HG02840 (cell line): Measurements from ENCODE around the gene TFEB.

ENCODE experiments used
- ATAC-seq: cut with Tn5 transposase; IDR thresholded peaks from one replicate; pipeline ENCODE4 v1.9.1; 2021; ENCODE audit warnings: mild to moderate bottlenecking, moderate library complexity, moderate number of reproducible peaks; ENCODE audit not compliant: unreplicated experiment, low FRiP score

TFEB gene

GRCh38 chr6:41679696-41680095 lies 55.7 kb downstream of the TFEB start:
- ATAC-seq = no peak

GRCh38 chr6:41678511-41679084 lies 56.8 kb downstream of the TFEB start:
- no peak for ATAC-seq

GRCh38 chr6:41677124-41677921 lies 58.1 kb downstream of the TFEB start:
- ATAC-seq = no peak

- ATAC-seq = no peak
These were observed 59.0 kb downstream of the TFEB start for GRCh38 chr6:41676431-41676830.

- no peak for ATAC-seq
These were observed 59.4 kb downstream of the TFEB start for GRCh38 chr6:41675992-41676391.

- ATAC-seq = no peak
These were observed 60.1 kb downstream of the TFEB start for GRCh38 chr6:41675176-41675775.

- no peak for ATAC-seq
These were observed 61.0 kb downstream of the TFEB start for GRCh38 chr6:41674231-41675000.

- ATAC-seq = no peak
These were observed 61.8 kb downstream of the TFEB start for GRCh38 chr6:41673704-41674000.

GRCh38 chr6:41672816-41673703 lies 62.3 kb downstream of the TFEB start:
- no peak for ATAC-seq

- ATAC-seq = no peak
These were observed 63.4 kb downstream of the TFEB start for GRCh38 chr6:41672016-41672415.

GRCh38 chr6:41671376-41671775 lies 64.0 kb downstream of the TFEB start:
- ATAC-seq = no peak

GRCh38 chr6:41670703-41671360 lies 64.6 kb downstream of the TFEB start:
- no peak for ATAC-seq

- ATAC-seq = no peak
These were observed 66.4 kb downstream of the TFEB start for GRCh38 chr6:41668968-41669367.

- ATAC-seq = no peak
These were observed 68.2 kb downstream of the TFEB start for GRCh38 chr6:41667195-41667594.

- no peak for ATAC-seq
These were observed 71.1 kb downstream of the TFEB start for GRCh38 chr6:41664271-41664670.

- no peak for ATAC-seq
These were observed 71.8 kb downstream of the TFEB start for GRCh38 chr6:41663568-41663967.

GRCh38 chr6:41659935-41660334 lies 75.5 kb downstream of the TFEB start:
- no peak for ATAC-seq

GRCh38 chr6:41658636-41659035 lies 76.8 kb downstream of the TFEB start:
- no peak for ATAC-seq

- ATAC-seq = no peak
These were observed 78.0 kb downstream of the TFEB start for GRCh38 chr6:41657131-41658094.
